Activated naive CD8-positive, alpha-beta T cell treated with anti-CD3 and anti-CD28 coated beads, Interleukin-2, amount 10 ng/mL, durations not matched to agents 7 days and 5 days (primary cell): ENCODE results near the gene SUN1. TPM values are rescaled to one million over a fixed set of nuclear protein-coding genes. Genes with fewer than 3 reads are reported as not detected.

Experiments
- ATAC-seq: fragments of 150-1000 bp; cut with Tn5 transposase; one replicate; pipeline ENCODE4 v1.10.0; 2021; ENCODE audit warnings: low read depth, moderate library complexity
- POLR2A ChIA-PET: fragments of 350-600 bp; sonication (Branson Sonifier 250); formaldehyde crosslinking; loops from one replicate; lab custom pipeline; 2021; ENCODE audit warnings: antibody characterized with exemption; lab: Charles Lee
- DNase-seq: peaks from one replicate; pipeline ENCODE4 v3.0.0; 2021
- H3K27ac Mint-ChIP-seq: one replicate; pipeline ENCODE4 v1.8.0; 2022; ENCODE audit warnings: mild to moderate bottlenecking, mixed read lengths
- H3K27me3 Mint-ChIP-seq: one replicate; pipeline ENCODE4 v1.8.0; 2022; ENCODE audit warnings: mild to moderate bottlenecking, moderate library complexity, mixed read lengths
- H3K36me3 Mint-ChIP-seq: one replicate; pipeline ENCODE4 v1.8.0; 2021; ENCODE audit warnings: mild to moderate bottlenecking, mixed read lengths
- H3K4me1 Mint-ChIP-seq: one replicate; pipeline ENCODE4 v1.8.0; 2021; ENCODE audit warnings: mixed read lengths
- H3K4me3 Mint-ChIP-seq: one replicate; pipeline ENCODE4 v1.8.0; 2022; ENCODE audit warnings: mild to moderate bottlenecking, moderate library complexity, mixed read lengths
- H3K9me3 Mint-ChIP-seq: one replicate; pipeline ENCODE4 v1.8.0; 2021; ENCODE audit warnings: mixed read lengths
- total RNA-seq, 2 experiments: library from RNA; stranded (reverse); gene quantifications; one replicate each; pipeline ENCODE4 v1.2.3, GENCODE V29; 2021

The SUN1 gene
- total RNA-seq, 2 experiments from 2014 or later = 86.3 to 86.7 TPM

GRCh38 chr7:910931-911431 lies 78.7 kb downstream of the SUN1 start:
- POLR2A ChIA-PET = interaction anchor here (1.9 kb wide), 1 partner anchor 12 kb away, joined by 7 read pairs; no protein-coding TSS in a partner anchor
- Mint-ChIP-seq H3K27ac (no peak overlapping the region), H3K27me3 (no peaks in the 10 kb centered on the region), H3K4me3 (no peak overlapping the region), H3K36me3 (no peaks in the 10 kb centered on the region), H3K4me1 (peaks cover 3% of the 10 kb centered on the region), H3K9me3 (no peaks in the 10 kb centered on the region)
- ATAC-seq (no peak), DNase-seq (no peak)

- POLR2A ChIA-PET = no interaction called here
- no peaks in the 10 kb centered on the region for H3K27me3 Mint-ChIP-seq
- H3K4me1 Mint-ChIP-seq = peaks cover 3% of the 10 kb centered on the region
- no peaks in the 10 kb centered on the region for H3K9me3 Mint-ChIP-seq
- H3K27ac Mint-ChIP-seq = no peak overlapping the region
- ATAC-seq = no peak
- DNase-seq = no peak
- no peaks in the 10 kb centered on the region for H3K36me3 Mint-ChIP-seq
- H3K4me3 Mint-ChIP-seq = no peak overlapping the region
Observed at GRCh38 chr7:911791-912480, 79.7 kb downstream of the SUN1 start.

GRCh38 chr7:913736-914520 lies 81.7 kb downstream of the SUN1 start:
- Mint-ChIP-seq H3K9me3 (no peaks in the 10 kb centered on the region), H3K36me3 (no peaks in the 10 kb centered on the region), H3K4me3 (no peak overlapping the region), H3K27ac (no peak overlapping the region), H3K27me3 (no peaks in the 10 kb centered on the region), H3K4me1 (peaks cover 3% of the 10 kb centered on the region)
- DNase-seq = no peak
- ATAC-seq = no peak
- POLR2A ChIA-PET = no interaction called here

GRCh38 chr7:914521-915194 lies 82.4 kb downstream of the SUN1 start:
- Mint-ChIP-seq H3K4me1 (peaks cover 5% of the 10 kb centered on the region), H3K9me3 (no peaks in the 10 kb centered on the region), H3K36me3 (peaks cover 2% of the 10 kb centered on the region), H3K4me3 (no peak overlapping the region), H3K27ac (no peak overlapping the region), H3K27me3 (no peaks in the 10 kb centered on the region)
- POLR2A ChIA-PET = no interaction called here
- no peak for ATAC-seq
- no peak for DNase-seq

- ATAC-seq (no peak), DNase-seq (no peak)
- peaks cover 2% of the 10 kb centered on the region for H3K4me1 Mint-ChIP-seq
- H3K27me3 Mint-ChIP-seq = no peaks in the 10 kb centered on the region
- peaks cover 2% of the 10 kb centered on the region for H3K36me3 Mint-ChIP-seq
- H3K4me3 Mint-ChIP-seq = no peak overlapping the region
- POLR2A ChIA-PET = no interaction called here
- H3K27ac Mint-ChIP-seq = no peak overlapping the region
- H3K9me3 Mint-ChIP-seq = no peaks in the 10 kb centered on the region
Observed at GRCh38 chr7:915291-916218, 83.3 kb downstream of the SUN1 start.

GRCh38 chr7:916291-916941 lies 84.1 kb downstream of the SUN1 start:
- no peak for DNase-seq

GRCh38 chr7:917255-918117 lies 85.2 kb downstream of the SUN1 start:
- no peak for DNase-seq

More at GRCh38 chr7:916291-916941, 84.1 kb downstream of the SUN1 start:
- Mint-ChIP-seq H3K36me3 (peaks cover 2% of the 10 kb centered on the region), H3K9me3 (no peaks in the 10 kb centered on the region), H3K4me1 (peaks cover 2% of the 10 kb centered on the region), H3K4me3 (no peak overlapping the region), H3K27me3 (no peaks in the 10 kb centered on the region), H3K27ac (peak overlapping the region; percentile 33)
- POLR2A ChIA-PET = no interaction called here
- ATAC-seq = no peak

GRCh38 chr7:918118-918425 lies 85.8 kb downstream of the SUN1 start:
- Mint-ChIP-seq H3K4me1 (peaks cover 2% of the 10 kb centered on the region), H3K36me3 (peaks cover 2% of the 10 kb centered on the region), H3K27ac (no peak overlapping the region), H3K9me3 (no peaks in the 10 kb centered on the region), H3K27me3 (no peaks in the 10 kb centered on the region), H3K4me3 (no peak overlapping the region)
- ATAC-seq = no peak
- POLR2A ChIA-PET = no interaction called here
- DNase-seq = no peak

More at GRCh38 chr7:917255-918117, 85.2 kb downstream of the SUN1 start:
- Mint-ChIP-seq H3K4me1 (peaks cover 2% of the 10 kb centered on the region), H3K9me3 (no peaks in the 10 kb centered on the region), H3K36me3 (peaks cover 2% of the 10 kb centered on the region), H3K27me3 (no peaks in the 10 kb centered on the region), H3K4me3 (no peak overlapping the region), H3K27ac (no peak overlapping the region)
- POLR2A ChIA-PET = no interaction called here
- no peak for ATAC-seq

GRCh38 chr7:918441-919113 lies 86.3 kb downstream of the SUN1 start:
- DNase-seq = peak; percentile 22
- no peak overlapping the region for H3K27ac Mint-ChIP-seq
- POLR2A ChIA-PET = no interaction called here

GRCh38 chr7:919114-919442 lies 86.8 kb downstream of the SUN1 start:
- Mint-ChIP-seq H3K27ac (no peak overlapping the region), H3K36me3 (peaks cover 2% of the 10 kb centered on the region), H3K27me3 (no peaks in the 10 kb centered on the region), H3K4me3 (no peak overlapping the region), H3K9me3 (no peaks in the 10 kb centered on the region), H3K4me1 (peaks cover 2% of the 10 kb centered on the region)
- DNase-seq = peak; percentile 23
- ATAC-seq = no peak
- POLR2A ChIA-PET = no interaction called here

More at GRCh38 chr7:918441-919113, 86.3 kb downstream of the SUN1 start:
- no peak for ATAC-seq
- Mint-ChIP-seq H3K4me1 (peaks cover 2% of the 10 kb centered on the region), H3K4me3 (no peak overlapping the region), H3K9me3 (no peaks in the 10 kb centered on the region), H3K27me3 (no peaks in the 10 kb centered on the region), H3K36me3 (peaks cover 2% of the 10 kb centered on the region)

- POLR2A ChIA-PET = no interaction called here
- Mint-ChIP-seq H3K4me1 (peaks cover 6% of the 10 kb centered on the region), H3K9me3 (no peaks in the 10 kb centered on the region), H3K27me3 (no peaks in the 10 kb centered on the region), H3K27ac (no peak overlapping the region), H3K36me3 (peaks cover 2% of the 10 kb centered on the region), H3K4me3 (no peak overlapping the region)
- ATAC-seq (no peak), DNase-seq (peak; percentile 30)
Observed at GRCh38 chr7:919924-920341, 87.7 kb downstream of the SUN1 start.
